Measurements from ENCODE around the gene CHAT.

Gene CHAT

DNA sequence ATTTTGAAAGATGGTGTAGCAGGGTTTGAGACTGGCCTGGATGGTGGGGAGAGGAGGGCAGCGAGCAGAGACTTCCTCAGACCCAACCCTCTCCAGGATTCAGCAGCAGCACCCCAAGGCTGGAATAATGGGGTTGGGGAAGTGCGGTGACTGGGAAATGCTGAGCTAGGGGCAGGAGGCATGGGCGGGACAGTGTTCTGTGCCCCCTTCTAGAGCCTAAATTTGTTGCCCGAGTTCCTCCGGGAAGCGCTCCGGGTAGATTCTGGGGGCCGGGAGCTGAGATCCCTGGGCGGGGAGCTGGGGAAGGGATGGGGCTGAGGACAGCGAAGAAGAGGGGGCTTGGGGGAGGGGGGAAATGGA lies at the start of gene CHAT:
TSS of gene CHAT (plus strand) at position 156 of the 360 bp plus-strand sequence. CDS start at position 309, 153 bp downstream.
- DNase-seq (ENCODE audit: low read depth in 2 of 2) = no peak

- DNase-seq (ENCODE audit: low read depth in 2 of 2) = no peak
Measured at GRCh38 chr10:49564461-49565009, 49.3 kb upstream of the CHAT start.

DNA sequence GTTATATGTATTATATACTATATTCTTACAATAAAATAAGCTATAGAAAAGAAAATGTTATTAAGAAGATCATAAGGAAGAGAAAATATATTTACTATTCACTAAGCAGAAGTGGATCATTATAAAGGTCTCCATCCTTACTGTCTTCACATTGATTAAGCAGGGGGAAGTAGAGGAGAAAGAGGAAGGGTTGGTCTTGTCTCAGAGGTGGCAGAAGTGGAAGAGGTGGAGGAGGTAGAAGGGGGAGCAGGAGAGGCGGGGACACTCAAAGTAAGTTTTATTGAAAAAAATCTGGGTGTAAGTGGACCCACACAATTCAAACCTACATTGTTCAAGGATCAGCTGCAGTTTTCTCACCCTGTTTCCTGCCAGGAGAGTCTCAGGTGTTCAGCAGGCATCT lies 46.0 kb upstream of the CHAT start:
- DNase-seq (ENCODE audit: low read depth in 2 of 2) = no peak

- DNase-seq (ENCODE audit: low read depth in 2 of 2) = no peak
Measured at GRCh38 chr10:49568235-49568634, 45.6 kb upstream of the CHAT start.

DNA sequence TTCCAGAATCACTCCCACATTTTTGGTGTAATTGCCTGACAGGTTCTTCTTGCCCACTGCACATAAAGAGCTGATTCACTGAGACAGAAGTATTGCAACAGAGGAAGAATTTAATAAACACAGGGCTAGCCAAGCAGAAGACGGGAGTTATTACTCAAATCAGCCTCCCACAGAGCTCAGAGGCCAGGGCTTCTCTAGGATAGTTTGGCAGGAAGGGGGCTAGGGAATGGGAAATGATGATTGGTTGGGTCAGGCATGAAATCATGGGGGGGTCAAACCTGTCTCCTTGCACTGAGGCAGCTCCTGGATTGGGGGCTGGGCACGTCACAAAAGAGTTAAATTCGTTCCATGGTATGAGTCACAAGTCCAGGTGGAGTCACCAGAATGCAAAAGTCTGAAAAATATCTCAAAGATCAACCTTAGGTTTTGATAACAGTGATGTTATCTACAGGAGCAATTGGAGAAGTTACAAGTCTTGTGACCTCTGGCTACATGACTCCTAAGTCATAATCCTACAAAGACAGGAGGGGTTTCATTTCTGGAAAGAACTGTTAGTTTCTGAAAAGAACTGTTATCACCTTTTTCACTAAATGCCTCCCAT lies 44.7 kb upstream of the CHAT start:
- DNase-seq (ENCODE audit: low read depth in 2 of 2) = no peak

DNA sequence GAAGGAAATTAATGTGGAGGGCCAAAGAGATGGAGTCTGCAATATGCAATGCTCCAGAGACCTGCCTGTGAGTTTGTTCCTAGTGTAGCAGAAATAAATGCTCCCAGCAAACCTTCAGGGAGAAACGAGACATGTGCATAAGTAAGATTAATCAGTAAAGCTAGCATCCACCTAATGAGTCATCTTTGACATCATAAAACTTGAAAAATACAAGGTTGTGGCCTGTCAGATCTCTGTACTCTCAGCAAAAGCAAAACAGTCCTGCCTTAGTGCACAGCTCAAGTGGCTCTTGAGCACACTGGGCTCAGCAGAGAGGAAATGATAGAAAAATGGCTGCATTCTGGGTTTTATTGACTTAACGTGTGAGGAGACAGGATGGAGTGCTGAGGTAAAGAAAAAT lies 42.4 kb upstream of the CHAT start:
- DNase-seq (ENCODE audit: low read depth in 2 of 2) = no peak

DNA sequence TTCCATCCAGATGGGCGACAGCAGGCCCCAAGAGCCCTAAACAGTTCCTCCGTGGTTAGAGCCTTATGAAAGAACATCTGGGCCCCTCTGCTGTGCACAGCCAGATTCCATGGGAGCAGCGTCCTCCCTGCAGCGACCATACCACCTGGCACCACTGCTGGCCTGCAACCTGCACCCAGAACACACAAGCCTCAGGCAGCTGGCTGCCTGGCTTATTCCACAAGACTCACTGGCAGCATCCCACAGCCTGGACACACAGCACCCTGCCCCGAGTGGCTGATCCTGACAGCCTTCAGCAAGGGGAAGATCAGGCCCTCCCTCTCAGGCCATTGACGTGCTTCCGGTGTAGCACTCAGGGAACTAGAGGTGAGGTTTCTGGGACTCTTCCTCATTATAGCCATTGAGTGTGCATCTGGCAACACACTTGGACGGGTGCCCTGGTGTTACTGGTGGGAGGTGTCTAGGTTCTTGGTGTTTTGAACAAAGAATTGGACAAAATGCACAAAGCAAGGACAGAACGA lies 41.2 kb upstream of the CHAT start:
- no peak for DNase-seq (ENCODE audit: low read depth in 2 of 2)

DNA sequence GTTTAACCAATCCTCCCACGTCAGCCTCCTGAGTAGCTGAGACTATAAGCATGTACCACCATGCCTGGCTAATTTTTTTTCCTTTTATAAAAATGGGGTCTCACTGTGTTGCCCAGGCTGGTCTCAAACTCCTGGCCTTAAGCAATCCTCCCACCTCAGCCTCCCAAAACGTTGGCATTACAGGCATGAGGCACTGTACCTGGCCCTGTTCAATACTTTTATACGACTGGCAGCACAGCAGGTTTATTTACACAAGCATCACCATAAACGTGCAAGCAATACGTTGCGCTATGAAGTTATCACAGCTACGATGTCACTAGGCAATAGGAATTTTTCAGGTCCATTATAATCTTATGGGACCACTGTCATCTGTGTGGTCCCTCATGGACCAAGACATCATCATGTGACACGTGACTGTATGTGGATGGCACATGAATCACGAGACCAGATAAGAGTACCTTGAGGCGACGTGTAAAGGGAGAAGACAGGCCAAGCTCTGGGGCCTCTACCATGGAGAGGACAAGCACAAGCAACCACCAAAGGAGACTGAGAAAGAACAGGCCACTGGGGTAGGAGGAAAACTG lies 38.3 kb upstream of the CHAT start:
- DNase-seq (ENCODE audit: low read depth in 2 of 2) = no peak

- DNase-seq (ENCODE audit: low read depth in 2 of 2) = no peak
Measured at GRCh38 chr10:49577182-49577925, 36.5 kb upstream of the CHAT start.

DNA sequence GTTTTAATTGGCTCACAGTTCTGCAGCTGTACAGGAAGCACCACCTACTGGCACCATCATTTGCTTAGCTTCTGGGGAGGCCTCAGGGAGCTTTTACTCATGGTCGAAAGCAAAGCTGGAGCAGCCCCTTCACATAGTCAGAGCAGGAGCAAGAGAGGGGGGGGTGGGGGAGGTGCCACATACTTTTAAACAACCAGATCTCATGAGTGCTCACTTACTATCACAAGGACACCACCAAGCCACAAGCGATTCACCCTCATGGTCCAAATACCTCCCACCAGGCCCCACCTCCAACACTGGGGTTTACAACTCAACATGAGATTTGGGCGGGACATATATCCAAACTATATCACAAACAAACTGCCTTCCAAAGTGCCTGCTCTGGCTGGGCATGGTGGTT lies 35.4 kb upstream of the CHAT start:
- no peak for DNase-seq (ENCODE audit: low read depth in 2 of 2)

DNA sequence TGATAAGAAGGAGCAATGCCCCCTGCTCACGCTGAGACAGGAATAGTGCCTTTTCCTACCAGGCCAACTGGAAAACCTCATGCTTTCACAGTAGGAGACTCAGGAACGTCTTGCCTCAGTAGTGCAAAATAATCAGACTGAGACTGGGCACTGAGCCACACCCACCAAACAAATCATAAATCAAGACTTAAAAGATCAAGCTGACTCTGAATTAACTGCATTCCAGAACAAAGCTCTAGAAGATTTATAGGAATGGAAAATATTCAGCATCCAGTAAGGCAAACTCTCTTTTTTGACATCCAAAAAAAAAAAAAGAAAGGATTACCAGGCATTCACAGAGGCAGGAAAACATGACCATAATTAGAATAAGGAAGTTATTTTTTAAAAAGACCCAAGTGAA lies 34.2 kb upstream of the CHAT start:
- DNase-seq (ENCODE audit: low read depth in 2 of 2) = no peak

GRCh38 chr10:49585387-49585786 lies 28.4 kb upstream of the CHAT start:
- DNase-seq (ENCODE audit: low read depth in 2 of 2) = no peak

GRCh38 chr10:49587981-49588380 lies 25.9 kb upstream of the CHAT start:
- DNase-seq (ENCODE audit: low read depth in 2 of 2) = no peak

DNA sequence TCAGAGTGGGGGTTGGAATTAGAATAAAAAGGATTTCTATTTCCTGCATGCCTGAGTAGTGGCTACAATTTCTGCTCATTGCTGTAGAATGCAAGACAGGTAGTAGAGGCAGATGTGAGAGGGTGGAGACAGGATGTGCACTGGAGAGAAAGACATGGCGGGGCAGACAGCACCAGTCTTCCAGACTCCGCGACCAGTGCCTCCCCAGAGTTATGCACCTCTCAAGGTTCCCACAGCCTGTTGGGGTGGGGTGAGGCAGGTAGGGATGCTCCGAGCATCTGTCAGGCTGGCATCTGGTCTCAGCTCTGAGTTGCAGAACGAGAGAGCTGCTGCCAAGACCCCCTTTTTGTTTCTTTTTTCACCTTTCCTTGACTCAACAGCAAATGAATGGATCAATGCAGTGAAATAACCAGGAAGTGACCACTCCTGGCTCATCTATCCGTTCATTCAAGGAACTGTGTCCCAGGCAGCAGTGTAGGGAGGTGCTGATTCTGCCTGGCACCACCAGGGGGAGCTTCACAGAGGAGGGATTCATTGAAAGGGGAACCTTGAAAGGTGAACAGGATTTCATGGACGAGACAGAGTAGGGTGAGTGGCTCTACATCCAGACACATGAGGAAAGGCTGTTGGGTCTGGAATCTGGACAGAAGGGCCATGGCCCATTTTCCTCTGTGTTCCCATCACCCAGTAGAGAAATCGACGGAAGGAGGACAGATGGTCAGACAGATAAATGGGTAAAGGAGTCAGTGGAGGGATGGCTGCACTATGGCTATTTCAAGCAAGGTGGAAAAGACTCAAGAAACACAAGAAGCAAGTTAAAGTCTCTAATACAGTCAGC lies 20.9 kb upstream of the CHAT start:
- DNase-seq (ENCODE audit: low read depth in 2 of 2) = peak; percentile 14 to 27

DNA sequence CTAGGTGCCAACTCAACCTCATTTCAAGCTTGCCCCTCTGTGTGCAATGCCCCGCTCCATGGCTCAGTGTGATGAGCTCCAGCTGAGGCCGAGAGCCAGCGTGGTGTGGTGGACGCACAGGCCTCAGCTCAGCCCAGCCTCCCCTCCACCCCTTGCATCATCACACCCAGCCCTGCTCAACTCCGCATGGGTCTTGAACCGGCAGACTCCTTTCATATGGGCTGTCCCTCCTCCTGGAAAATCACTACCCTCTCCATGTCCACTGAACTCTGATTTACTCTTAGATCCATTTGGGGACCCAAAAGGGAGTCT lies 20.3 kb upstream of the CHAT start:
- no peak for DNase-seq (ENCODE audit: low read depth in 2 of 2)

DNA sequence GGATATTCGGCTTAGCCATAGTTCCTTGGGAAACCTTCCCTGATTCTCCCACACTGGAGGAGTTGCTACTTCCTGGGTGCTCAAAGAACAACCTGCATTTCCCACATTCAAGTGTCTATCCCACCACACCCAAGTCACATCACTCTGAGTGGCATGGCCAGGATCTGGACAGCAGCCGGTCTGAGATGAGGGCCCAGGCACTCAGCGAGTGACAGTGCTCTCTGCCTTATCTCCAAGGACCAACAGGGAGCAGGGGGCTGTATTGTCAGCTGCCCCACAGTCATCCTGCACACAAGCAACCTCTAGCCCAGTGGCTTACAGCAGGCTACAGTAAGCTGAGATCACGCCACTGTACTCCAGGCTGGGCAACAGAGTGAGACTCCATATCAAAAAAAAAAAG lies 19.8 kb upstream of the CHAT start:
- DNase-seq (ENCODE audit: low read depth in 2 of 2) = no peak

GRCh38 chr10:49594594-49594993 lies 19.2 kb upstream of the CHAT start:
- no peak for DNase-seq (ENCODE audit: low read depth in 2 of 2)

DNA sequence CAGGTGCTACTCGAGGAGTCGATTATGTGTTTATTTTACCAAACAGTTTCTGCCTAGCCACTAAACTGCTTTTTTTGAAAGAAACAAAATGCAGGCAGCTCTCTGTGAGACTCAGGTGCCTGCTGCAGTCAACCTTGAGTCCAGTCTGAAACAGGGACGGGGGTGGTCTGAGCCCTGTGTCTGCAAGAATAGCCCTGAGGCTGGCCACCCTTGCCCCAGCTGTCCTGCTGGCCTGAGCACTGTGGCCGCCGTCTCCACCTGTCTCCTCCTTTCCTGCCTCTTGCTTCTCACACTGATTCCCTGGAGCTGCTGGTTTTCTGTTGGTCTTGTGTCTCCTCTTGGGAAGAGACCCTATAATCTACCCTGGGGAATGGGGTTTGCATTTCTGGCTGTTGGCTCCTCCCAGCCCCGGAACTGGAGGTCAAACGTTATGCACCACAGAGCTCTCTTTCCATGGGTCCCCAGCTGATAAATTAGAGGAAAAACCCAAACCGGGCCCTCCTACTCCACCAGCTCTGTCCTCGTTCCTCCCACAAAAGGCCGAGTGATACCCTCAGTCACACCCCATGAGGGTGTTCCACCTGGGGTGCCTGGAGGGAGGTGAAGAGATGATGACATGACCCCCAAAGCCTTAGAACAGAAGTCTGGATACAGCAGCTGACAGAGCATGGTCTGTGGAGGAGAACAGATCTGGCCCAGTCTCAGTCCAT lies 18.7 kb upstream of the CHAT start:
- DNase-seq (ENCODE audit: low read depth in 2 of 2) = no peak

- DNase-seq (ENCODE audit: low read depth in 2 of 2) = no peak
Measured at GRCh38 chr10:49595713-49596492, 17.9 kb upstream of the CHAT start.

GRCh38 chr10:49596493-49596809 lies 17.4 kb upstream of the CHAT start:
- no peak for DNase-seq (ENCODE audit: low read depth in 2 of 2)

DNA sequence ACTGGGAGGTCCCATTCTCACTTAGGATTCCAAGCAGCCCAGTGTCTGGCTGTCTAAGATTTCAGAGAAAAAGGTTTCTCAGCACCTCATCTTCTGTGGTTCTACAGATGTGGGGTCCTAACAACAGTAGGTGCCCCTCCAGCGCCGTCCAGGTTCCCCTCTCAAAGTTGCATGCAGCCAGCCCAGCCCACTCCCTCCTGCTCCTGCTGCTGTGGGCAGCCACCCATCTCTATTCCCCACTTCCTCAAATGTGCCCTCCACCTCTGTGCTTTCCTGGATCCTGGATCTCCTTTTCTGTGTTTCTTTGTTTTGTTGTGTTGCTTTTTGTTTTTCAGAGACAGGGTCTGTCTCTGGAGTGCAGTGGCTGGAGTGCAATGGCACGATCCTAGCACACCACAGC lies 17.0 kb upstream of the CHAT start:
- DNase-seq (ENCODE audit: low read depth in 2 of 2) = no peak
